IMR-90 (cell line): Measurements from ENCODE around the gene PKHD1. TPM values are rescaled to one million over a fixed set of nuclear protein-coding genes. Genes with fewer than 3 reads are reported as not detected.

Experiments
- ATAC-seq: fragments of 200-7000 bp; cut with Tn5 transposase; 2 replicates; pipeline ENCODE4 v1.9.1; 2020; ENCODE audit warnings: low read depth, mild to moderate bottlenecking, moderate library complexity
- BruUV-seq: library from RNA; stranded (reverse); fragments of 400-500 nt; replicated peaks from 2 replicates; lab custom pipeline; 2021; lab: Mats Ljungman, UMichigan
- CTCF ChIA-PET: fragments of 300-600 bp; formaldehyde crosslinking; extraction: SDS; loops from one replicate; lab custom pipeline; 2021; ENCODE audit warnings: antibody characterized with exemption; lab: Yijun Ruan, JAX
- POLR2A ChIA-PET: fragments of 300-600 bp; sonication (Branson Sonifier 250); formaldehyde crosslinking; loops from one replicate; lab custom pipeline; 2022; ENCODE audit warnings: antibody characterized with exemption; ENCODE audit not compliant: unreplicated experiment; lab: Charles Lee
- DNase-seq: peaks from one replicate; pipeline ENCODE4 v3.0.0; 2013
- H2AFZ ChIP-seq: replicated peaks from 2 replicates; pipeline ENCODE3; 2013; ENCODE audit warnings: low read length, mild to moderate bottlenecking; ENCODE audit not compliant: poor library complexity
- H2AK5ac ChIP-seq: 2 replicates; pipeline ENCODE4 v1.6.1; 2013; ENCODE audit warnings: low read depth, low read length, inconsistent platforms
- H2AK9ac ChIP-seq: replicated peaks from 2 replicates; pipeline ENCODE3; 2013; ENCODE audit warnings: mild to moderate bottlenecking, low read depth, low read length, moderate library complexity; ENCODE audit not compliant: poor library complexity
- H2BK120ac ChIP-seq: 2 replicates; pipeline ENCODE4 v1.6.1; 2013; ENCODE audit warnings: low read depth, low read length, inconsistent platforms
- H2BK15ac ChIP-seq: 3 replicates; pipeline ENCODE4 v1.6.1; 2013; ENCODE audit warnings: low read depth, low read length, inconsistent platforms
- H2BK20ac ChIP-seq: 2 replicates; pipeline ENCODE4 v1.6.1; 2013; ENCODE audit warnings: low read depth, mild to moderate bottlenecking, inconsistent platforms, low read length, moderate library complexity
- H2BK5ac ChIP-seq: 2 replicates; pipeline ENCODE4 v1.6.1; 2013; ENCODE audit warnings: mild to moderate bottlenecking, low read depth, low read length, inconsistent platforms; ENCODE audit not compliant: poor library complexity, severe bottlenecking
- H3K14ac ChIP-seq: replicated peaks from 2 replicates; pipeline ENCODE4 v1.6.1; 2013; ENCODE audit warnings: low read depth, low read length, inconsistent platforms
- H3K18ac ChIP-seq: 2 replicates; pipeline ENCODE4 v1.6.1; 2013; ENCODE audit warnings: low read depth, low read length, control low read depth
- H3K23ac ChIP-seq: 2 replicates; pipeline ENCODE4 v1.6.1; 2013; ENCODE audit warnings: low read depth, low read length, inconsistent platforms
- H3K27ac ChIP-seq: 2 replicates; pipeline ENCODE4 v1.5.1; 2013; ENCODE audit warnings: mild to moderate bottlenecking, control low read depth, low read length; ENCODE audit not compliant: insufficient read depth
- H3K27me3 ChIP-seq: 2 replicates; pipeline ENCODE4 v1.6.1; 2013; ENCODE audit warnings: low read length; ENCODE audit not compliant: control insufficient read depth, insufficient read depth
- H3K36me3 ChIP-seq: 2 replicates; pipeline ENCODE4 v1.6.1; 2013; ENCODE audit warnings: low read length, mixed read lengths; ENCODE audit not compliant: control insufficient read depth, insufficient read depth
- H3K4ac ChIP-seq: 2 replicates; pipeline ENCODE4 v1.6.1; 2013; ENCODE audit warnings: low read depth, low read length, inconsistent platforms
- H3K4me1 ChIP-seq: 2 replicates; pipeline ENCODE4 v1.6.1; 2013; ENCODE audit warnings: low read length, mixed read lengths; ENCODE audit not compliant: control insufficient read depth, insufficient read depth
- H3K4me2 ChIP-seq: 2 replicates; pipeline ENCODE4 v1.6.1; 2013; ENCODE audit warnings: low read depth, mild to moderate bottlenecking, control low read depth, low read length, moderate library complexity
- H3K4me3 ChIP-seq: 2 replicates; pipeline ENCODE4 v1.5.1; 2013; ENCODE audit warnings: low read depth, mild to moderate bottlenecking, control low read depth, low read length, moderate library complexity; ENCODE audit not compliant: insufficient read depth
- H3K56ac ChIP-seq: 2 replicates; pipeline ENCODE4 v1.6.1; 2013; ENCODE audit warnings: low read length, inconsistent platforms; ENCODE audit not compliant: insufficient read depth; ENCODE audit errors: extremely low read depth
- H3K79me1 ChIP-seq, 2 experiments: 2 replicates each; pipeline ENCODE4 v1.6.1; 2013; ENCODE audit warnings: low read length in 2 of 2, inconsistent platforms in 1 of 2, low read depth in 1 of 2
- H3K9ac ChIP-seq: 2 replicates; pipeline ENCODE4 v1.6.1; 2013; ENCODE audit warnings: low read depth, low read length, control low read depth
- H3K9me1 ChIP-seq: 2 replicates; pipeline ENCODE4 v1.6.1; 2013; ENCODE audit warnings: low read length, inconsistent platforms; ENCODE audit not compliant: insufficient read depth
- H3K9me3 ChIP-seq: 2 replicates; pipeline ENCODE4 v1.6.1; 2013; ENCODE audit warnings: low read length; ENCODE audit not compliant: control insufficient read depth, insufficient read depth
- H4K20me1 ChIP-seq: 2 replicates; pipeline ENCODE4 v1.6.1; 2013; ENCODE audit warnings: low read length, inconsistent platforms; ENCODE audit not compliant: insufficient read depth
- H4K5ac ChIP-seq: 2 replicates; pipeline ENCODE4 v1.6.1; 2013; ENCODE audit warnings: mild to moderate bottlenecking, low read depth, low read length, control low read depth
- H4K8ac ChIP-seq, 2 experiments: 2 replicates each; pipeline ENCODE4 v1.6.1; 2013; ENCODE audit warnings: low read depth in 2 of 2, low read length in 2 of 2, control low read depth in 1 of 2, inconsistent platforms in 1 of 2
- H4K91ac ChIP-seq: 2 replicates; pipeline ENCODE4 v1.6.1; 2013; ENCODE audit warnings: low read depth, low read length, inconsistent platforms; ENCODE audit not compliant: insufficient read depth
- CEBPB ChIP-seq: IDR thresholded peaks from 2 replicates; pipeline ENCODE4 v1.6.1; 2012; ENCODE audit warnings: low read depth, low read length, improper control_type of control experiment
- WGBS, 2 experiments: methylation state at CpG; one replicate each; pipeline versions ENCODE4 v1.1.5 to v1.1.7; 2013; ENCODE audit warnings: missing lambda C conversion rate in 2 of 2; ENCODE audit not compliant: insufficient read length in 1 of 2; ENCODE audit errors: extremely low coverage in 2 of 2; 5-methylcytosine and 5-hydroxymethylcytosine counted together
- dilution Hi-C: fragments of 300-500 bp; cut with HindIII; formaldehyde crosslinking; loops from one replicate; pipeline ENCODE4 v1.14.3; 2018; ENCODE audit warnings: low sequenced_read_pairs; ENCODE audit not compliant: unreplicated experiment
- in situ Hi-C: fragments of 300-500 bp; cut with MboI; formaldehyde crosslinking; loops from 3 replicates; pipeline ENCODE4 v1.14.3; 2019; ENCODE audit warnings: low sequenced_read_pairs, inconsistent platforms, mixed read lengths
- intact Hi-C: fragments of 100-400 bp; cut with micrococcal nuclease; formaldehyde crosslinking; loops from 2 replicates; pipeline ENCODE4 v1.10.0; 2022
- polyA plus RNA-seq, 3 experiments: library from polyadenylated mRNA; depleted of rRNA; stranded (reverse); fragments of >200 nt; gene quantifications; 2 replicates each; pipeline ENCODE4 v1.2.3, GENCODE V29; 2012; ENCODE audit warnings: low replicate concordance in 1 of 3
- total RNA-seq: library from RNA; depleted of rRNA; stranded (reverse); fragments of >200 nt; gene quantifications from 2 replicates; pipeline ENCODE4 v1.2.3, GENCODE V29; 2012

The PKHD1 gene
- total and polyA plus RNA-seq, 2 of the 4 experiments (the other 2 are of a cell fraction): not detected

DNA sequence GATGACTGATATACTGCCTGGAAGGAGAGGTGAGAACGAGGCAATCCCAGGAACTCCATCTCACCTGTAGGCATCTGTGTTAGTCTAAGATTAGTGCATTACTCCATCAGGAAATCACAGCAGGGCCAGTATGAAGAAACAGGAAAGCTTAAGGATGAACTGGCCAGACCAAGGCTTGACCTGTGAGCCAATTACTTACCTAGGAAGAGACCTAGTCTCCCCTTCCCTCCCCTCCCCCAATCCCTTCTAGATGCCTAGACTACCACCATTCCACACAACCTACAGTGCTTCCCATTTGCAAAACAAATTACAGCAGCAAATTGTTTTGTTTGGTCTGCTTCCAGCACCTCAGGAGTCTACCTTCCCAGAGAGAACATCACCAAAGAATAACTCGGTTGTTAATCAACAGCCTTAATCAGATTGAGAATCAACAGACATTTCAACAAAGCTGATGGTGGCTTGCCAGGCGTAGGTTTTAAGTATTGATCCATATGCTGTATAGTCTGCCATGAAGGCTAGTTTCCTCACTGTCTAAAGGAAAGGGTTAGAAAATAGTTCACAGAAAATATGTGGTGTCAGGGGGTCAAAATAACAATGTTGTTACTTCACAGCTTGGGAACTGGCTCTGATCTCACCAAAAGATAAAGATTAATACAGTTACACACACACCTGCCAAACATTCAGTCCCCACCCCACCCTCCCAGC, 10.1 kb downstream of the PKHD1 start:
- Histone ChIP-seq H3K4ac (no peak overlapping the region), H3K79me1 (no peaks in the 10 kb centered on the region), H4K5ac (no peak overlapping the region), H2AFZ (no peak overlapping the region), H4K20me1 (no peaks in the 10 kb centered on the region; the same call in 1 of the 2 replicates), H3K4me3 (no peak overlapping the region), H3K27me3 (no peaks in the 10 kb centered on the region; the same call in 1 of the 2 replicates), H3K9me1 (no peaks in the 10 kb centered on the region), H3K18ac (no peak overlapping the region), H2BK20ac (no peak overlapping the region), H3K9me3 (no peaks in the 10 kb centered on the region), H3K4me1 (no peaks in the 10 kb centered on the region), H2AK5ac (no peak overlapping the region), H4K91ac (no peak overlapping the region), H2AK9ac (no peak overlapping the region), H3K4me2 (no peak overlapping the region), H3K27ac (no peak overlapping the region), H2BK5ac (no peak overlapping the region), H3K23ac (no peak overlapping the region), H3K14ac (no peak overlapping the region), H3K9ac (no peak overlapping the region), H2BK15ac (no peak overlapping the region), H3K36me3 (no peaks in the 10 kb centered on the region), H2BK120ac (no peak overlapping the region), H3K56ac (no peak overlapping the region), H4K8ac (no peak overlapping the region)
- ATAC-seq: no peak
- WGBS, 2 experiments: no CpG with 5 or more reads among the region's 3 CpGs
- TF ChIP-seq CEBPB: no peak
- dilution Hi-C loops (no loop called here), in situ Hi-C loops (no loop called here), intact Hi-C loops (no loop called here)
- BruUV-seq: no TSS peak
- CTCF ChIA-PET: no interaction called here
- POLR2A ChIA-PET: no interaction called here
- DNase-seq: no peak
